AML-193 (cell line): ENCODE data around the gene BCL3.
"Not testable (repeated sequence)": the region's sequence is repeated elsewhere in the genome, so short reads cannot be mapped to it uniquely, and the experiment has no call there.

Source experiments
- DNase-seq, 2 experiments: peaks; one replicate each; lab custom pipeline; 2025; lab: John Stamatoyannopoulos, UW

BCL3 gene

DNA sequence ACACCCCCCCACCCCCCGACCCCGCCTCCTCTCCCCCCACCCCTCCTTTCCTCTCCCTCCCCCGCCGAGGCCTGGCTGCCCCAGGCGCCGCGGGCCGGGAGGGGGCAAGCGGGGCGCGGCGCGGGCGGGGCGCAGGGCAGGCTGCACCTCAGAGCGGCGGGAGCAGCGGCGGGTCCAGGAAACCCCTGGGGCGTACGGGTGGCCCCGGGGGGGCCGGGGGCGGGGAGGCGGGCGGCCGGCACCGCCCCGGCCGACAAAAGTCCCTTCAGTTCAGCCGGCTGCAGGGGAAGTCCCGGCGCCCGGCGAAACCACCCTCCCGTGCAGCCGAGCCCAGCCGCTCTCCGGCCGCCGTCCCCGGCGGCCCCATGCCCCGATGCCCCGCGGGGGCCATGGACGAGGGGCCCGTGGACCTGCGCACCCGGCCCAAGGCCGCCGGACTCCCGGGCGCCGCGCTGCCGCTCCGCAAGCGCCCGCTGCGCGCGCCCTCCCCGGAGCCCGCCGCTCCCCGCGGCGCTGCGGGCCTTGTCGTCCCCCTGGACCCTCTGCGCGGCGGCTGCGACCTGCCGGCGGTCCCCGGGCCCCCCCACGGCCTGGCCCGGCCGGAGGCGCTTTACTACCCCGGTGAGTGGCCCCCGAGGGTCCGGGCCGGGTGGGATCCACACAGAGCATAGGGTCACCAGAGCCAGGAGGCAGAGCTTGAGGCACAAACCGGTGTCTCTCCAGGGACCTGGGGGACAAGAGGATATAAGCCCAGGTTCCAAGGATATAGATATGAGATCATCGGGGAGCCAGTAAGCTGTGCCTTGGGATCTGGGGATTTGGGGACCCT, at the start of gene BCL3:
BCL3 (plus strand) TSS at position 283 of the 829 bp plus-strand sequence; CDS start at position 366, 83 bp downstream.
- peak in 1 of 2 experiments; percentile 69 for DNase-seq

DNA sequence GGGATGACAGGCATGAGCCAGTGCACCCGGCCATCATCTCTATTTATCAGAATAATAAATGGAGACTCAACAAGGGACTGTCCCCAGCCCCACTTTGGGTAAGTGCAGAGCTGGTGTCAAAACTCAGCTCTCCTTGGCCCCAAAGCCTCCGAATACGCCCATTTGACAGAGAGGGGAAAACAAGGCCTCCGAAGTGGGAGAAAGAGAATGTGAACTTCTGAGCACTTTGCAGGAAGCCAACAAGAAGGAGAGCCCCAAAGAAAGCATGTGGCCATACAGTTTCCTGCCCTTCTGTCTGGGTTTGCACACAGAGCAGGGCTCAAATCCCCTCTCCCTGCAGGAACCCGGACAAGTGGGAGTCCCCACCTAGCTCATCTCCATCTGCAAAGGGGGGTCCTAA, 48.0 kb upstream of the BCL3 start:
- no peak for DNase-seq

DNA sequence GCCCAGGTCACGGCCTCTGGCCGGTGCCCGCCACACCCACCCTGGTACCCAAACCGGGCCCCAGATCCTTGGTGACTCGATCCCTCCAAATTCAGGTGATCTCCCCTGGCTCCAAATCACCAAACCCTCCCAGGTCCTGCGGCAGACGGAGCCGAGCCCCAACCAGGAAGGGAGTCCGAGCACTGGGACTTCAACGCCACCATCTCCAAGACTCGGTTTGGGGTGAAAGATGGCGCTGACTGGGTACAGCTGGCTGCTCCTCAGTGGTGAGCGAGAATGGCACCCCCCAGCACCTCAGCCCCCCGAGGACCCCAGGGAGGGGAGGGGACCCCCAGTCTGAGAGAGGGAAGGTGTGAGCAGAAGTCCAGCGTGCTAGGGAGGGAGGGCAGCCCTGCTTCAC, 47.3 kb upstream of the BCL3 start:
- no peak for DNase-seq

GRCh38 chr19:44702551-44703176, 45.8 kb upstream of the BCL3 start:
- no peak for DNase-seq

DNA sequence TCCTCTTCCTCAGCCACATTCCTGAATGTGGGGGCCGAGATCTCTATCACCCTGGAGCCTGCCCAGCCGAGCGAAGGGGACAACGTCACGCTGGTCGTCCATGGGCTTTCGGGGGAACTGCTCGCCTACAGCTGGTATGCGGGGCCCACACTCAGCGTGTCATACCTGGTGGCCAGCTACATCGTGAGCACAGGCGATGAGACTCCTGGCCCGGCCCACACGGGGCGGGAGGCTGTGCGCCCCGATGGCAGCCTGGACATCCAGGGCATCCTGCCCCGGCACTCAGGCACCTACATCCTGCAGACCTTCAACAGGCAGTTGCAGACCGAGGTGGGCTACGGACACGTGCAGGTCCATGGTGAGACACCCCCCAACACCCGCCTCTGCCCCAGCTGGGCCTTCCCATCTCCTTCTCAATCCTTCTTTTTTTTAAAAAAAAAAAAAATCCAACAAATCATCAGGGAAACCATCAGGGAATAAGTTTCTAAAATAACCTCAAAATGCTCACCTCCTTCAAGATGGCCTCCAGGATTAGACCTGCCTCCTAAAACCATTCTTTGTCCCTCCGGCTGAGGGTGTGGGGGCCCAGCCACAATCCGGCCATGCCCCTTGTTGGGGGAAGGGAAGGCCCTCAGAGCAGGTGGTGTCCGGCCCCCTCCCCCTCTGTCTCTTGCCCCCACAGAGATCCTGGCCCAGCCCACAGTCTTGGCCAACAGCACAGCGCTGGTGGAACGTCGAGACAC, 45.0 kb upstream of the BCL3 start:
- no peak for DNase-seq

GRCh38 chr19:44704982-44705381, 43.5 kb upstream of the BCL3 start:
- DNase-seq = no peak

GRCh38 chr19:44705502-44706010, 43.0 kb upstream of the BCL3 start:
- DNase-seq = no peak

GRCh38 chr19:44706506-44707236, 41.8 kb upstream of the BCL3 start:
- DNase-seq = no peak

DNA sequence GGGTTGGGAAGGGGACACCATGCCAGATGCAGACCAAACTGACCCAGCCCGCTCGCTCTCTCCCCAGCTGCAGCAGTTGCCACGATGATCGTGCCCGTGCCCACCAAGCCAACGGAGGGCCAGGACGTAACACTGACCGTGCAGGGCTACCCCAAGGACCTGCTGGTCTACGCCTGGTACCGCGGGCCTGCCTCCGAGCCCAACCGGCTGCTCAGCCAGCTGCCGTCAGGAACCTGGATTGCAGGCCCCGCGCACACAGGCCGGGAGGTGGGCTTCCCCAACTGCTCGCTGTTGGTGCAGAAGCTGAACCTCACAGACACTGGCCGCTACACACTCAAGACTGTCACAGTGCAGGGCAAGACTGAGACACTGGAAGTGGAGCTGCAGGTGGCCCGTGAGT, 40.7 kb upstream of the BCL3 start:
- no peak for DNase-seq

GRCh38 chr19:44708940-44709339, 39.6 kb upstream of the BCL3 start:
- no peak for DNase-seq

GRCh38 chr19:44709434-44710266, 38.9 kb upstream of the BCL3 start:
- DNase-seq = not testable (repeated sequence)

- DNase-seq = no peak
These were observed 38.0 kb upstream of the BCL3 start for GRCh38 chr19:44710483-44710882.

- peak in 1 of 2 experiments; percentile 19 for DNase-seq
These were observed 35.5 kb upstream of the BCL3 start for GRCh38 chr19:44712864-44713515.

DNA sequence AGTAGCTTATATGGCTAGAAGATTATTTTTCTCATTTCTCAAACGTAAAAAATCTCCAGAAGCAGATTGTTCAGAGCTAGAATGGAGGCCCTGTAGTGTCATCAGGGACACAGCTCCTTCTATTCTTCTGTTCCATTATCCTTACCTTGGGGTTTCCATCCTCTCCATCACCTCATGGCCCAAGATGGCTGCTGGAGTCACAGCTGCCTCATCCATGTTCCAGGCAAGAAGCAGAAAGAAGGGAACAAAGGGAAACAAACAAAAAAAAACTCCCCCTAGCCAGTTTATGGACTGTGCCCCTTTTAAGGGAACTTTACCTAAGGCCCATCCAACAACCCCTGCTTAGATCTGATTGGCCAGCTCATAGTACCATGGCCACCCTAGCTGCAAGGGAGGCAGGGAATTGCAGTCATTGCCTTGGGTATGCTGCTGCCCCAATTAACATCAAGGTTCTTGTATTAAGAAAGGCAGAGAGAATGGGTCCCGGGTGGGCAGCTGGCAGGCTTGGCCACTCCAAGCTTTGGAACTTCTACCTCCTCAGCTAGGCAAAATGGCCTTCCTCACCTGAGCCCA, 33.8 kb upstream of the BCL3 start:
- DNase-seq = no peak

DNA sequence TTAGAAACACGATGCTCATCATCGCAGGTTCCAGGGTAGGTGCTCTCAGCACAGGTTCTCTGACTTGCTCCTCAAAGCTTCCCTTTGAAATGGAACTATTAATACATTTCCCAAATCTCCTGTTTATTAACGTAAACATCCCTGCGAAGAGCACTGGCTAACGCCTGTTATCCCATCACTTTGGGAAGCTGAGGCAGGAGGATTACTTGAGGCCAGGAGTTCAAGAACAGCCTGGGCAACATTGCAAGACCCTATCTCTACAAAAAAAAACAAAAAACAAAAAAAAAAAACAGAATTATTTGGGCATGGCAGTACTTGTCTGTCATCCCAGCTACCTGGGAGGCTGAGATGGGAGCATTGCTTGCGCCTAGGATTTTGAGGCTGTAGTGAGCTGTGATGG, 30.9 kb upstream of the BCL3 start:
- no peak for DNase-seq

DNA sequence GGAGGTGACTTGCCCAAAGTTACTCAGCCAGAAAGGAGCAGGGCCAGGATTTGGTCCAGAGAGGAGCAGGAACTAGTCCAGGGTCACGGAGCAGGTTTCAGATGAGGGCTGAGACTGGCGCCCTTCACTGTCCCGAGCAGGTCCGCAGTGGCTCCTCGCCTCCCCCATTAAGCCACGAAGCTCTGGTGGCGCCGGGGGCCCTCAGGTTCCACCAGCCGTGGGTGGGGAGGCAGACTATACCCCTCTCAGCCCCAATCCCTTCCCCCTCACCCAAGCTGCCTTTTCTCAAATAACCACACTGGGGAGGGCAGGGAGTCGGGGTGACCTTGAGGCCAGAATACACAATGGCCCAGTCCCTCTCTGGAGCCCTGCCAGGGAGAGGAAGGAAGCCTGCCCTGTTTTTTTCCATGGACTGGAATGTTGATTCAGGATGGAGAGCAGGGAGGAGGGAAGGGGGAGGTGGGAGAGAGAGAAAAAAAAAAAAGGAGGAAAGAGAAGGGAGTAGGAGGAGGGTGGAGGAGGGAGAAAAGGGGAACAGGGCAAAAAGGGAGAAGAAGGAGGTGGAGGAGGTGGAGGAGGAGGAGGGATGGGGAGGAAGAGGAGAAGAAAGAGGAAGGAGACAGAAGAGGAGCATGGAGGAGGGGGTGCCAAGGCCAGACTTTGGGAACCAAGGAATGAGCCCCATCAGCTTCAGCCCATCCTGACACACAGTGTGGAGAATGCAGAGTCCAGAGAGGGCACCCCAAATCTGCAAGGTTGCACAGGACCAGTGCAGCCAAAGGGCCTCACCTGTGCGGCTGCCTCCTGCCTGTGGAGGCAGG, 29.9 kb upstream of the BCL3 start:
- no peak for DNase-seq

DNA sequence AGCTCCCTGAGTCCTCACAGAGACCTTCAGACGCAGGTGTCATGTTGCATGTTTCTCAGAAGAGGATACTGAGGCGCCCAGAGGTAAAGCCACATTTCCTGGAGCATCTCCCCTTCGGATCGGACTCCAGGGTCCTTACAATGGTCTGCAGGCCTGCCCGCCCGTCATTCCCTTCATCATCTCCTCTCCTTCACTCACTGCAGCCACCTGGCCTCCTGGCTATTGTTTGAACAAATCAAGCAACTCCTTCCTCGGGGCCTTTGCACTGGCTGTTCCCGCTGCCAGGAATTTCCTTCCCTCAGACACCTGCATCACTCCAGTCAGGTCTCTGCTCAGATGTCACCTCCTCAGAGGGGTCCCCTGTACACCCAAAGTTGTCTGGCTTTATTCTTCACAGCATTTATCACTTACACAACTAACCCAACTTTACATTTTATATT, 29.2 kb upstream of the BCL3 start:
- no peak for DNase-seq

GRCh38 chr19:44720396-44720795, 28.1 kb upstream of the BCL3 start:
- not testable (repeated sequence) for DNase-seq

DNA sequence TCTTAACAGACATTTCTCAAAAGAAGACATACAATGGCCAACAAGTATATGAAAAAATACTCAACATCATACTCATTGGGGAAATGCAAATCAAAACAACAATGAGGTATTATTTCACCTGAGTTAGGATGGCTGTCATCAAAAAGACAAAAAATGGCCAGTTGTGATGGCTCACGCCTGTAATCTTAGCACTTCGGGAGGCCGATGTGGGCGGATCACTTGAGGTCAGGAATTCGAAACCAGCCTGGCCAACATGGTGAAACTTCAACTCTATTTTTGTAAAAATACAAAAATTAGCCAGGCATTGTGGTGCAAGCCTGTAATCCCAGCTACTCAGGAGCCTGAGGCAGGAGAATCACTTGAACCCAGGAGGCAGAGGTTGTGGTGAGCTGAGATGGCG, 27.6 kb upstream of the BCL3 start:
- no peak for DNase-seq
